ENCODE results near the gene MAPK4. TPM values are rescaled to one million over a fixed set of nuclear protein-coding genes. Genes with fewer than 3 reads are reported as not detected.

Gene MAPK4
- total RNA-seq, 1 experiment from 2014 or later = 4.2 TPM

GRCh38 chr18:50594942-50595341, 35.1 kb downstream of the MAPK4 start (continued):
- TF ChIP-seq E2F1 (CRISPR knock-in tag; IDR thresholded peaks at IDR 0.05) (no peak), JUN (CRISPR knock-in tag; IDR thresholded peaks at IDR 0.05) (no peak), ZNF671 (CRISPR knock-in tag; IDR thresholded peaks at IDR 0.05) (no peak), GABPB1 (CRISPR knock-in tag; IDR thresholded peaks at IDR 0.05) (no peak), OVOL2 (CRISPR knock-in tag; IDR thresholded peaks at IDR 0.05; ENCODE audit: borderline replicate concordance) (no peak)

- CTCF ChIA-PET = interaction anchor here (1.4 kb wide), 1 partner anchor 8 kb away, joined by 5 read pairs; no protein-coding TSS in a partner anchor
- H3K27me3 Mint-ChIP-seq (ENCODE audit: low read depth) = no peaks in the 10 kb centered on the region; the same call in 1 of the 2 replicates
- H3K9me3 Mint-ChIP-seq = peaks cover 7% of the 10 kb centered on the region
- TF ChIP-seq FOXJ3 (CRISPR knock-in tag; IDR thresholded peaks at IDR 0.05; ENCODE audit: borderline replicate concordance) = no peak
- TF ChIP-seq ZNF423 (CRISPR knock-in tag; IDR thresholded peaks at IDR 0.05) = no peak
- TF ChIP-seq AFF4 (CRISPR knock-in tag; IDR thresholded peaks at IDR 0.05; ENCODE audit: borderline replicate concordance) = no peak
- TF ChIP-seq PREB (CRISPR knock-in tag; IDR thresholded peaks at IDR 0.05; ENCODE audit: borderline replicate concordance) = no peak
- TF ChIP-seq ZMAT4 (CRISPR knock-in tag; IDR thresholded peaks at IDR 0.05) = no peak
- no peak for TF ChIP-seq IRF2 (CRISPR knock-in tag; IDR thresholded peaks at IDR 0.05; ENCODE audit: borderline replicate concordance, low read depth)
- TF ChIP-seq EMX1 (CRISPR knock-in tag; IDR thresholded peaks at IDR 0.05) = no peak
- no peaks in the 10 kb centered on the region for H3K36me3 Mint-ChIP-seq
- POLR2A ChIA-PET = no interaction called here
- ATAC-seq (no peak), DNase-seq (ENCODE audit: low spot score) (no peak)
- no peak overlapping the region for H3K27ac Mint-ChIP-seq
- peaks cover 4% of the 10 kb centered on the region; the same call in 1 of the 2 replicates for H3K4me1 Mint-ChIP-seq
- H3K4me3 Mint-ChIP-seq = no peak overlapping the region
Measured at GRCh38 chr18:50602466-50602865, 42.6 kb downstream of the MAPK4 start.

GRCh38 chr18:50606609-50607008, 46.7 kb downstream of the MAPK4 start:
- H3K27me3 Mint-ChIP-seq (ENCODE audit: low read depth) = no peaks in the 10 kb centered on the region; the same call in 1 of the 2 replicates
- H3K4me1 Mint-ChIP-seq = peaks cover 4% of the 10 kb centered on the region; the same call in 1 of the 2 replicates
- H3K27ac Mint-ChIP-seq = no peak overlapping the region
- DNase-seq (ENCODE audit: low spot score) (no peak), ATAC-seq (no peak)
- no peak for TF ChIP-seq ZNF281 (CRISPR knock-in tag; IDR thresholded peaks at IDR 0.05)
- no peak for TF ChIP-seq MXD4 (CRISPR knock-in tag; IDR thresholded peaks at IDR 0.05; ENCODE audit: borderline replicate concordance)
- CTCF ChIA-PET = no interaction called here
- H3K9me3 Mint-ChIP-seq = peaks cover 20% of the 10 kb centered on the region
- no peak overlapping the region for H3K4me3 Mint-ChIP-seq
- H3K36me3 Mint-ChIP-seq = peaks cover 9% of the 10 kb centered on the region; the same call in 1 of the 2 replicates
- POLR2A ChIA-PET = no interaction called here
